SK-N-MC (cell line): ENCODE results near the gene P2RY10.

Source experiments
- DNase-seq: peaks from one replicate; pipeline ENCODE4 v3.0.0-alpha.2; 2011; ENCODE audit warnings: low read depth, low spot score
- H3K27ac ChIP-seq: fragments of 200-600 bp; sonication (generic); 2 replicates; pipeline ENCODE4 v1.5.1; 2016; ENCODE audit warnings: mixed run types
- H3K36me3 ChIP-seq: fragments of 200-600 bp; sonication (generic); 2 replicates; pipeline ENCODE4 v1.6.1; 2017; ENCODE audit warnings: antibody characterized with exemption, low read length, mixed read lengths; ENCODE audit not compliant: insufficient read depth
- H3K4me3 ChIP-seq: fragments of 200-600 bp; sonication (generic); 2 replicates; pipeline ENCODE4 v1.5.1; 2016
- H3K9ac ChIP-seq: fragments of 200-600 bp; sonication (generic); 2 replicates; pipeline ENCODE4 v1.8.0; 2017; ENCODE audit warnings: mixed run types, mixed read lengths; ENCODE audit not compliant: insufficient read length
- H3K9me3 ChIP-seq: fragments of 200-600 bp; sonication (generic); 2 replicates; pipeline ENCODE4 v1.6.1; 2017; ENCODE audit warnings: low read depth, mild to moderate bottlenecking, antibody characterized with exemption, low read length, moderate library complexity, mixed read lengths
- EZH2 ChIP-seq: fragments of 200-600 bp; sonication (generic); IDR thresholded peaks from one replicate; pipeline ENCODE4 v1.6.1; 2017; ENCODE audit warnings: antibody characterized with exemption
- FOXP2 ChIP-seq: optimal IDR thresholded peaks from 2 replicates; pipeline ENCODE3; 2011; ENCODE audit warnings: mild to moderate bottlenecking, moderate library complexity; ENCODE audit not compliant: insufficient read depth; ENCODE audit errors: extremely low read length, control extremely low read depth
- POLR2AphosphoS5 ChIP-seq: IDR thresholded peaks from 2 replicates; pipeline ENCODE4 v1.6.1; 2012; ENCODE audit warnings: mild to moderate bottlenecking, low read depth, low read length, borderline replicate concordance

Gene P2RY10

GRCh38 chrX:78950009-78950835 is 5.0 kb downstream of the P2RY10 start:
- no peaks in the 10 kb centered on the region for H3K9me3 ChIP-seq
- H3K36me3 ChIP-seq, result no peaks in the 10 kb centered on the region
- H3K9ac ChIP-seq, result peak overlapping the region; percentile 20
- H3K4me3 ChIP-seq, result no peak overlapping the region
- H3K27ac ChIP-seq, result peak overlapping the region; percentile 81
- no peak for TF ChIP-seq FOXP2
- DNase-seq, result no peak

- Histone ChIP-seq H3K36me3 (no peaks in the 10 kb centered on the region), H3K9ac (no peak overlapping the region), H3K9me3 (no peaks in the 10 kb centered on the region), H3K27ac (no peak overlapping the region), H3K4me3 (no peak overlapping the region)
- no peak for DNase-seq
- TF ChIP-seq FOXP2 (no peak), POLR2AphosphoS5 (no peak)
Observed at GRCh38 chrX:78957049-78957767, 12.0 kb downstream of the P2RY10 start.

- Histone ChIP-seq H3K9me3 (no peaks in the 10 kb centered on the region), H3K4me3 (no peak overlapping the region), H3K36me3 (no peaks in the 10 kb centered on the region), H3K9ac (no peak overlapping the region), H3K27ac (no peak overlapping the region)
- TF ChIP-seq FOXP2, result no peak
- no peak for TF ChIP-seq EZH2
- TF ChIP-seq POLR2AphosphoS5, result no peak
- no peak for DNase-seq
Observed at GRCh38 chrX:78957768-78958130, 12.6 kb downstream of the P2RY10 start.

GRCh38 chrX:78958419-78959116 is 13.4 kb downstream of the P2RY10 start:
- no peaks in the 10 kb centered on the region for H3K36me3 ChIP-seq
- no peak overlapping the region for H3K4me3 ChIP-seq
- no peak for TF ChIP-seq EZH2
- H3K9ac ChIP-seq, result no peak overlapping the region
- H3K27ac ChIP-seq, result no peak overlapping the region
- H3K9me3 ChIP-seq, result no peaks in the 10 kb centered on the region
- no peak for DNase-seq

- H3K27ac ChIP-seq, result no peak overlapping the region
- no peak overlapping the region for H3K9ac ChIP-seq
- no peaks in the 10 kb centered on the region for H3K36me3 ChIP-seq
- H3K9me3 ChIP-seq, result no peaks in the 10 kb centered on the region
- TF ChIP-seq POLR2AphosphoS5, result no peak
- TF ChIP-seq FOXP2, result no peak
- DNase-seq, result no peak
- no peak overlapping the region for H3K4me3 ChIP-seq
Observed at GRCh38 chrX:78960888-78961287, 15.7 kb downstream of the P2RY10 start.

GRCh38 chrX:78964598-78964997 is 19.4 kb downstream of the P2RY10 start:
- Histone ChIP-seq H3K4me3 (no peak overlapping the region), H3K9me3 (no peaks in the 10 kb centered on the region), H3K36me3 (no peaks in the 10 kb centered on the region), H3K27ac (no peak overlapping the region), H3K9ac (no peak overlapping the region)
- no peak for TF ChIP-seq EZH2
- no peak for TF ChIP-seq FOXP2
- no peak for TF ChIP-seq POLR2AphosphoS5
- DNase-seq, result no peak

GRCh38 chrX:78979789-78980464 is 34.7 kb downstream of the P2RY10 start:
- H3K9ac ChIP-seq, result no peak overlapping the region
- no peaks in the 10 kb centered on the region for H3K36me3 ChIP-seq
- H3K4me3 ChIP-seq, result no peak overlapping the region
- H3K27ac ChIP-seq, result no peak overlapping the region
- H3K9me3 ChIP-seq, result no peaks in the 10 kb centered on the region
- no peak for TF ChIP-seq POLR2AphosphoS5
- no peak for TF ChIP-seq EZH2
- no peak for TF ChIP-seq FOXP2
- no peak for DNase-seq

- TF ChIP-seq POLR2AphosphoS5 (no peak), EZH2 (no peak), FOXP2 (no peak)
- Histone ChIP-seq H3K9me3 (no peaks in the 10 kb centered on the region), H3K4me3 (no peak overlapping the region), H3K27ac (no peak overlapping the region), H3K9ac (no peak overlapping the region), H3K36me3 (no peaks in the 10 kb centered on the region)
- DNase-seq, result no peak
Observed at GRCh38 chrX:78989349-78989748, 44.2 kb downstream of the P2RY10 start.
